ENCODE results near the gene FBXL4.

GRCh38 chr6:98827295-98828159, 120.2 kb downstream of the FBXL4 start:
- TF ChIP-seq CTCF (IDR thresholded peaks at IDR 0.05; ENCODE audit: low read depth, low read length) = no peak
- no peak for TF ChIP-seq POLR2A (IDR thresholded peaks at IDR 0.05; ENCODE audit: extremely low read depth, insufficient read length)

All from NB4 (cell line).